HepG2 (cell line): ENCODE data around the gene RASA4B. TPM values are rescaled to one million over a fixed set of nuclear protein-coding genes. Genes with fewer than 3 reads are reported as not detected.
A peak's percentile ranks its signal among the peaks of the same experiment; 100 is the strongest.

Source experiments
- CBX1 ChIP-seq: IDR thresholded peaks from one replicate; pipeline ENCODE4 v1.6.1; 2016; ENCODE audit warnings: antibody characterized with exemption, low read depth
- EED ChIP-seq: sonication (generic); formaldehyde crosslinking; IDR thresholded peaks from 2 replicates; pipeline ENCODE4 v1.5.0; 2020; ENCODE audit warnings: mild to moderate bottlenecking, missing genetic modification reagents
- GABPB1 ChIP-seq: IDR thresholded peaks from 2 replicates; pipeline ENCODE4 v1.6.1; 2016; ENCODE audit warnings: mild to moderate bottlenecking, missing genetic modification reagents, moderate library complexity, missing compliant biosample characterization
- GATAD1 ChIP-seq: IDR thresholded peaks from 2 replicates; pipeline ENCODE4 v1.6.1; 2016; ENCODE audit warnings: missing genetic modification reagents, missing compliant biosample characterization
- MBD4 ChIP-seq: IDR thresholded peaks from 2 replicates; pipeline ENCODE4 v1.6.1; 2012; ENCODE audit warnings: low read length, inconsistent platforms, borderline replicate concordance
- NPAS2 ChIP-seq: sonication (generic); formaldehyde crosslinking; IDR thresholded peaks from 2 replicates; pipeline ENCODE4 v1.8.0; 2022; ENCODE audit warnings: mild to moderate bottlenecking, missing genetic modification reagents, borderline replicate concordance
- THYN1 ChIP-seq: sonication (generic); formaldehyde crosslinking; IDR thresholded peaks from 2 replicates; pipeline ENCODE4 v1.8.1; 2023; ENCODE audit warnings: low read depth, mild to moderate bottlenecking, moderate library complexity, missing genetic modification reagents, borderline replicate concordance
- ZNF24 ChIP-seq: fragments of 450-650 bp; IDR thresholded peaks from 2 replicates; pipeline ENCODE4 v1.6.1; 2017; ENCODE audit warnings: antibody characterized with exemption, mild to moderate bottlenecking
- ZNF263 ChIP-seq: sonication (generic); formaldehyde crosslinking; IDR thresholded peaks from 2 replicates; pipeline ENCODE4 v1.4.0; 2020; ENCODE audit warnings: missing genetic modification reagents
- ZNF496 ChIP-seq: sonication (generic); formaldehyde crosslinking; IDR thresholded peaks from 2 replicates; pipeline ENCODE4 v1.8.1; 2023; ENCODE audit warnings: mild to moderate bottlenecking, moderate library complexity, missing genetic modification reagents; ENCODE audit not compliant: insufficient replicate concordance
- polyA plus RNA-seq, 8 experiments: library from polyadenylated mRNA; depleted of rRNA in 3 of 8; stranded (reverse) in 7 of 8; unstranded in 1 of 8; fragments of >200 nt; fragmentation: Illumina TruSeq in 4 of 8; extraction: Trizol in 4 of 8; gene quantifications; 2 replicates each; pipeline versions ENCODE4 v1.2.1 to v1.2.3, GENCODE V29; 2011 to 2016; ENCODE audit warnings: low read depth in 4 of 8, missing spikeins in 1 of 8, mixed read lengths in 1 of 8; ENCODE audit not compliant: insufficient read depth in 1 of 8
- total RNA-seq, 5 experiments: library from RNA; depleted of rRNA; stranded (reverse); fragments of >200 nt; fragmentation: Illumina TruSeq; extraction: Trizol; gene quantifications; 2 replicates each; pipeline ENCODE4 v1.2.3, GENCODE V29; 2016; ENCODE audit warnings: low read depth in 1 of 5
- TF ChIP-seq, protein P1 (sequence below): sonication (generic); formaldehyde crosslinking; IDR thresholded peaks from 2 replicates; pipeline ENCODE4 v1.4.0; 2020; ENCODE audit warnings: missing genetic modification reagents
- TF ChIP-seq, protein P2 (sequence below): sonication (generic); formaldehyde crosslinking; IDR thresholded peaks from 2 replicates; pipeline ENCODE4 v1.9.0; 2022; ENCODE audit warnings: low read depth, missing genetic modification reagents
- TF ChIP-seq, protein P3 (sequence below): sonication (generic); formaldehyde crosslinking; IDR thresholded peaks from 2 replicates; pipeline ENCODE4 v1.4.0; 2020; ENCODE audit warnings: mild to moderate bottlenecking, missing genetic modification reagents
- TF ChIP-seq, protein P4 (sequence below): sonication (generic); formaldehyde crosslinking; IDR thresholded peaks from 2 replicates; pipeline ENCODE4 v1.8.0; 2022; ENCODE audit warnings: missing genetic modification reagents, low read depth, mild to moderate bottlenecking, borderline replicate concordance
- TF ChIP-seq, protein P5 (sequence below): IDR thresholded peaks from 2 replicates; pipeline ENCODE4 v1.6.1; 2016; ENCODE audit warnings: low read depth, missing genetic modification reagents, missing compliant biosample characterization
- TF ChIP-seq, protein P6 (sequence below): sonication (generic); formaldehyde crosslinking; IDR thresholded peaks from 2 replicates; pipeline ENCODE4 v1.4.0; 2020; ENCODE audit warnings: missing genetic modification reagents

The RASA4B gene
- total and polyA plus RNA-seq, 2 of the 13 experiments (the other 11 are each of a cell fraction or from before 2014, with no cell fraction given): 0.82 to 1.3 TPM

DNA sequence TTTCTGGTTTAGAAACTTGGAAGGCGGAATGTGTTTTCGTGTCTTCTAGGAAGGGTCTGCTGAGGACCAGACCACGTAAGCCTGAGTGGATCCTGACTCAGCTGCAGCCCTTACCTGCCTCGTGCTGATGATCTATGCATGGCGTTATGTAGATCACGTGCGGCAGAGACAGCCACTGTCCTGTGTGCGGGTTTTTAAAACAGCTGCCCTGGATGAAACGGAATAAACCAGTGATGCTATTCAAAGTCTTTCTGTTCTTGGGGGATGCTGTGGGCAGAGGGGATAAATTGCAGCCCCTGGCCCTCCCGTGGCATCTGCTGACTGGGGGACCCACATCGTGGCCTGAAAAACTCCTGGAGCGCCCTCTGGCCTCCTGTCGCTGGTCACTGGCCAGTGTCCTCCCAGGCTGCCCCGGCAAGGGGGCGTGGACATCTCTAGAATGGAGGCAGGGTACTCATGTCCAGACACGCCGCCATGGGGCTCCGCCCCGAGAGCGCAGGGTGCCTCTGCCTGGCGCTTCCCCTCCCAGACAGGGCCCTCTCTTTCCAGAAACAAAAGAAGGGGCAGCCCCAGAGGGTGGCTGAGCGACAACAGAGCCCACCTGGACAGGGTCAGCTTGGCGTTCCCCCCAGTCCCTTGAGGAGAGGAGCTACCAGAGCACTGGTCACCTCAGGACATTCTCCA, 66.1 kb downstream of the RASA4B start (continued):
- TF ChIP-seq, protein P1, sequence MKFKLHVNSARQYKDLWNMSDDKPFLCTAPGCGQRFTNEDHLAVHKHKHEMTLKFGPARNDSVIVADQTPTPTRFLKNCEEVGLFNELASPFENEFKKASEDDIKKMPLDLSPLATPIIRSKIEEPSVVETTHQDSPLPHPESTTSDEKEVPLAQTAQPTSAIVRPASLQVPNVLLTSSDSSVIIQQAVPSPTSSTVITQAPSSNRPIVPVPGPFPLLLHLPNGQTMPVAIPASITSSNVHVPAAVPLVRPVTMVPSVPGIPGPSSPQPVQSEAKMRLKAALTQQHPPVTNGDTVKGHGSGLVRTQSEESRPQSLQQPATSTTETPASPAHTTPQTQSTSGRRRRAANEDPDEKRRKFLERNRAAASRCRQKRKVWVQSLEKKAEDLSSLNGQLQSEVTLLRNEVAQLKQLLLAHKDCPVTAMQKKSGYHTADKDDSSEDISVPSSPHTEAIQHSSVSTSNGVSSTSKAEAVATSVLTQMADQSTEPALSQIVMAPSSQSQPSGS (CRISPR knock-in tag): 0 out of 2 replicates have a peak, but pooled peaks have one; percentile 16
- TF ChIP-seq EED: 0 out of 2 replicates have a peak, but pooled peaks have one; percentile 31
- no peak for TF ChIP-seq NPAS2 (CRISPR knock-in tag)
- TF ChIP-seq, protein P2, sequence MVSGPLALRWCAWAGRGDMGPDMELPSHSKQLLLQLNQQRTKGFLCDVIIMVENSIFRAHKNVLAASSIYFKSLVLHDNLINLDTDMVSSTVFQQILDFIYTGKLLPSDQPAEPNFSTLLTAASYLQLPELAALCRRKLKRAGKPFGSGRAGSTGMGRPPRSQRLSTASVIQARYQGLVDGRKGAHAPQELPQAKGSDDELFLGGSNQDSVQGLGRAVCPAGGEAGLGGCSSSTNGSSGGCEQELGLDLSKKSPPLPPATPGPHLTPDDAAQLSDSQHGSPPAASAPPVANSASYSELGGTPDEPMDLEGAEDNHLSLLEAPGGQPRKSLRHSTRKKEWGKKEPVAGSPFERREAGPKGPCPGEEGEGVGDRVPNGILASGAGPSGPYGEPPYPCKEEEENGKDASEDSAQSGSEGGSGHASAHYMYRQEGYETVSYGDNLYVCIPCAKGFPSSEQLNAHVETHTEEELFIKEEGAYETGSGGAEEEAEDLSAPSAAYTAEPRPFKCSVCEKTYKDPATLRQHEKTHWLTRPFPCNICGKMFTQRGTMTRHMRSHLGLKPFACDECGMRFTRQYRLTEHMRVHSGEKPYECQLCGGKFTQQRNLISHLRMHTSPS: no peak
- TF ChIP-seq MBD4: no peak
- peak; percentile 42; the same call in 1 of the 2 replicates for TF ChIP-seq GABPB1
- no peak for TF ChIP-seq ZNF496 (CRISPR knock-in tag)
- TF ChIP-seq, protein P3, sequence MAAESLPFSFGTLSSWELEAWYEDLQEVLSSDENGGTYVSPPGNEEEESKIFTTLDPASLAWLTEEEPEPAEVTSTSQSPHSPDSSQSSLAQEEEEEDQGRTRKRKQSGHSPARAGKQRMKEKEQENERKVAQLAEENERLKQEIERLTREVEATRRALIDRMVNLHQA (CRISPR knock-in tag): no peak
- no peak for TF ChIP-seq CBX1
- TF ChIP-seq, protein P4, sequence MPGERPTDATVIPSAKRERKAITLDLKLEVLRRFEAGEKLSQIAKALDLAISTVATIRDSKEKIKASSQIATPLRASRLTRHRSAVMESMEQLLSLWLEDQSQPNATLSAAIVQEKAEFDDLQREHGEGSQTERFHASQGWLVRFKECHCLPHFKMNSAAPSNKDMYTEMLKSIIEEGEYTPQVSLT: no peak
- TF ChIP-seq ZNF263: no peak
- TF ChIP-seq THYN1 (CRISPR knock-in tag): no peak
- TF ChIP-seq, protein P5, sequence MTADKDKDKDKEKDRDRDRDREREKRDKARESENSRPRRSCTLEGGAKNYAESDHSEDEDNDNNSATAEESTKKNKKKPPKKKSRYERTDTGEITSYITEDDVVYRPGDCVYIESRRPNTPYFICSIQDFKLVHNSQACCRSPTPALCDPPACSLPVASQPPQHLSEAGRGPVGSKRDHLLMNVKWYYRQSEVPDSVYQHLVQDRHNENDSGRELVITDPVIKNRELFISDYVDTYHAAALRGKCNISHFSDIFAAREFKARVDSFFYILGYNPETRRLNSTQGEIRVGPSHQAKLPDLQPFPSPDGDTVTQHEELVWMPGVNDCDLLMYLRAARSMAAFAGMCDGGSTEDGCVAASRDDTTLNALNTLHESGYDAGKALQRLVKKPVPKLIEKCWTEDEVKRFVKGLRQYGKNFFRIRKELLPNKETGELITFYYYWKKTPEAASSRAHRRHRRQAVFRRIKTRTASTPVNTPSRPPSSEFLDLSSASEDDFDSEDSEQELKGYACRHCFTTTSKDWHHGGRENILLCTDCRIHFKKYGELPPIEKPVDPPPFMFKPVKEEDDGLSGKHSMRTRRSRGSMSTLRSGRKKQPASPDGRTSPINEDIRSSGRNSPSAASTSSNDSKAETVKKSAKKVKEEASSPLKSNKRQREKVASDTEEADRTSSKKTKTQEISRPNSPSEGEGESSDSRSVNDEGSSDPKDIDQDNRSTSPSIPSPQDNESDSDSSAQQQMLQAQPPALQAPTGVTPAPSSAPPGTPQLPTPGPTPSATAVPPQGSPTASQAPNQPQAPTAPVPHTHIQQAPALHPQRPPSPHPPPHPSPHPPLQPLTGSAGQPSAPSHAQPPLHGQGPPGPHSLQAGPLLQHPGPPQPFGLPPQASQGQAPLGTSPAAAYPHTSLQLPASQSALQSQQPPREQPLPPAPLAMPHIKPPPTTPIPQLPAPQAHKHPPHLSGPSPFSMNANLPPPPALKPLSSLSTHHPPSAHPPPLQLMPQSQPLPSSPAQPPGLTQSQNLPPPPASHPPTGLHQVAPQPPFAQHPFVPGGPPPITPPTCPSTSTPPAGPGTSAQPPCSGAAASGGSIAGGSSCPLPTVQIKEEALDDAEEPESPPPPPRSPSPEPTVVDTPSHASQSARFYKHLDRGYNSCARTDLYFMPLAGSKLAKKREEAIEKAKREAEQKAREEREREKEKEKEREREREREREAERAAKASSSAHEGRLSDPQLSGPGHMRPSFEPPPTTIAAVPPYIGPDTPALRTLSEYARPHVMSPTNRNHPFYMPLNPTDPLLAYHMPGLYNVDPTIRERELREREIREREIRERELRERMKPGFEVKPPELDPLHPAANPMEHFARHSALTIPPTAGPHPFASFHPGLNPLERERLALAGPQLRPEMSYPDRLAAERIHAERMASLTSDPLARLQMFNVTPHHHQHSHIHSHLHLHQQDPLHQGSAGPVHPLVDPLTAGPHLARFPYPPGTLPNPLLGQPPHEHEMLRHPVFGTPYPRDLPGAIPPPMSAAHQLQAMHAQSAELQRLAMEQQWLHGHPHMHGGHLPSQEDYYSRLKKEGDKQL: no peak
- TF ChIP-seq ZNF24: no peak
- 0 out of 2 replicates have a peak, but pooled peaks have one; percentile 29 for TF ChIP-seq GATAD1 (CRISPR knock-in tag)
- TF ChIP-seq, protein P6, sequence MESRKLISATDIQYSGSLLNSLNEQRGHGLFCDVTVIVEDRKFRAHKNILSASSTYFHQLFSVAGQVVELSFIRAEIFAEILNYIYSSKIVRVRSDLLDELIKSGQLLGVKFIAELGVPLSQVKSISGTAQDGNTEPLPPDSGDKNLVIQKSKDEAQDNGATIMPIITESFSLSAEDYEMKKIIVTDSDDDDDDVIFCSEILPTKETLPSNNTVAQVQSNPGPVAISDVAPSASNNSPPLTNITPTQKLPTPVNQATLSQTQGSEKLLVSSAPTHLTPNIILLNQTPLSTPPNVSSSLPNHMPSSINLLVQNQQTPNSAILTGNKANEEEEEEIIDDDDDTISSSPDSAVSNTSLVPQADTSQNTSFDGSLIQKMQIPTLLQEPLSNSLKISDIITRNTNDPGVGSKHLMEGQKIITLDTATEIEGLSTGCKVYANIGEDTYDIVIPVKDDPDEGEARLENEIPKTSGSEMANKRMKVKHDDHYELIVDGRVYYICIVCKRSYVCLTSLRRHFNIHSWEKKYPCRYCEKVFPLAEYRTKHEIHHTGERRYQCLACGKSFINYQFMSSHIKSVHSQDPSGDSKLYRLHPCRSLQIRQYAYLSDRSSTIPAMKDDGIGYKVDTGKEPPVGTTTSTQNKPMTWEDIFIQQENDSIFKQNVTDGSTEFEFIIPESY (CRISPR knock-in tag): peak; percentile 8; the same call in 1 of the 2 replicates
